Right lung (tissue), 10 donors: ENCODE measurements around the gene CFAP69. TPM values are rescaled to one million over a fixed set of nuclear protein-coding genes. Genes with fewer than 3 reads are reported as not detected.

ENCODE experiments used
- DNase-seq, 2 donors: peaks; one replicate each; pipeline ENCODE4 v3.0.0-alpha.2; 2013
- long read RNA-seq, 8 donors: transcript quantifications; one replicate each; lab custom pipeline, GENCODE V29; 2026
- polyA plus RNA-seq, 5 donors: library from polyadenylated mRNA; unstranded; fragments of 120-200 nt; gene quantifications; one replicate each; pipeline versions ENCODE4 v1.2.1 to v1.2.3, GENCODE V29; 2013; ENCODE audit warnings: inconsistent platforms in 1 of 5, low replicate concordance in 1 of 5; ENCODE audit not compliant: insufficient read length in 5 of 5, insufficient read depth in 1 of 5

Gene CFAP69
- polyA plus RNA-seq, result 10 to 100 TPM in 4 of 5 donors, 1 to 10 TPM in 1; 8.9 to 15.1 (median 13.3) TPM
- long read RNA-seq, donor 1, partial matches to known transcripts, result 7 of 7 reads
- long read RNA-seq, donor 1, other reads (novel, unspliced or antisense), result 0 of 7 reads
- long read RNA-seq, donor 2, result 0 reads
- long read RNA-seq, donor 3, partial matches to known transcripts, result 6 of 6 reads
- long read RNA-seq, donor 3, other reads (novel, unspliced or antisense), result 0 of 6 reads
- long read RNA-seq, donor 4, result 0 reads
- long read RNA-seq, donor 5, result 0 reads
- long read RNA-seq, donor 6, partial matches to known transcripts, result 11 of 11 reads
- long read RNA-seq, donor 6, other reads (novel, unspliced or antisense), result 0 of 11 reads
- long read RNA-seq, donor 7, partial matches to known transcripts, result 22 of 22 reads
- long read RNA-seq, donor 7, other reads (novel, unspliced or antisense), result 0 of 22 reads
- long read RNA-seq, donor 8, result 0 reads

GRCh38 chr7:90244909-90245851 is at the start of gene CFAP69:
Gene CFAP69 (plus strand): TSS chr7:90245174. CDS start chr7:90245425, 251 bp downstream.
- peak; percentile 90 to 92 for DNase-seq

- no peak for DNase-seq
Observed at GRCh38 chr7:90201500-90202195, 43.3 kb upstream of the CFAP69 start.

GRCh38 chr7:90207956-90208355 is 37.0 kb upstream of the CFAP69 start:
- no peak for DNase-seq

- peak; percentile 43 to 57 for DNase-seq
Observed at GRCh38 chr7:90209776-90210175, 35.2 kb upstream of the CFAP69 start.

GRCh38 chr7:90210475-90210874 is 34.5 kb upstream of the CFAP69 start:
- no peak for DNase-seq

GRCh38 chr7:90210981-90211380 is 34.0 kb upstream of the CFAP69 start:
- no peak for DNase-seq

- DNase-seq, result peak; percentile 90 to 91
Observed at GRCh38 chr7:90211391-90212148, 33.4 kb upstream of the CFAP69 start, which contains the start of gene STEAP2. Gene STEAP2 (plus strand): TSS chr7:90211740. CDS start chr7:90225083, 13,343 bp downstream.

GRCh38 chr7:90212149-90212495 is 32.9 kb upstream of the CFAP69 start:
- no peak for DNase-seq

GRCh38 chr7:90213521-90213920 is 31.5 kb upstream of the CFAP69 start:
- DNase-seq, result no peak

GRCh38 chr7:90216080-90216674 is 28.8 kb upstream of the CFAP69 start:
- no peak for DNase-seq

- DNase-seq, result no peak
Observed at GRCh38 chr7:90216771-90217170, 28.2 kb upstream of the CFAP69 start.

- DNase-seq, result no peak
Observed at GRCh38 chr7:90222390-90222789, 22.6 kb upstream of the CFAP69 start.

GRCh38 chr7:90222811-90223725 is 21.9 kb upstream of the CFAP69 start:
- no peak for DNase-seq

GRCh38 chr7:90224195-90224594 is 20.8 kb upstream of the CFAP69 start:
- no peak for DNase-seq

GRCh38 chr7:90225181-90225580 is 19.8 kb upstream of the CFAP69 start:
- no peak for DNase-seq

GRCh38 chr7:90225601-90226000 is 19.4 kb upstream of the CFAP69 start:
- no peak for DNase-seq

- DNase-seq, result no peak
Observed at GRCh38 chr7:90227259-90227658, 17.7 kb upstream of the CFAP69 start.

GRCh38 chr7:90229682-90230081 is 15.3 kb upstream of the CFAP69 start:
- no peak for DNase-seq

GRCh38 chr7:90230834-90231233 is 14.1 kb upstream of the CFAP69 start:
- DNase-seq, result no peak
